ENCODE results near the gene DLL3.
"Not testable (repeated sequence)": the region's sequence is repeated elsewhere in the genome, so short reads cannot be mapped to it uniquely, and the experiment has no call there.

DLL3 gene

GRCh38 chr19:39498798-39499642, at the start of gene DLL3:
Gene DLL3 (plus strand): TSS chr19:39498947. CDS start chr19:39498975, 28 bp downstream.
- ATAC-seq: peak; percentile 23; the same call in 2 of the 3 replicates
- no peak for TF ChIP-seq PATZ1 (CRISPR knock-in tag; IDR thresholded peaks at IDR 0.05; ENCODE audit: borderline replicate concordance)
- TF ChIP-seq GLIS3 (CRISPR knock-in tag; IDR thresholded peaks at IDR 0.05): no peak
- TF ChIP-seq POU6F1 (CRISPR knock-in tag; IDR thresholded peaks at IDR 0.05; ENCODE audit: borderline replicate concordance, low read depth): no peak
- no peak for TF ChIP-seq CREB5 (CRISPR knock-in tag; IDR thresholded peaks at IDR 0.05; ENCODE audit: low read depth)
- no peak for TF ChIP-seq TOX (CRISPR knock-in tag; IDR thresholded peaks at IDR 0.05; ENCODE audit: borderline replicate concordance)

GRCh38 chr19:39449116-39449797, 49.5 kb upstream of the DLL3 start:
- no peak for ATAC-seq
- TF ChIP-seq ISL1 (CRISPR knock-in tag; IDR thresholded peaks at IDR 0.05): no peak
- TF ChIP-seq GLIS3 (CRISPR knock-in tag; IDR thresholded peaks at IDR 0.05): no peak
- TF ChIP-seq ESRRG (CRISPR knock-in tag; IDR thresholded peaks at IDR 0.05): no peak
- TF ChIP-seq TCF4 (CRISPR knock-in tag; IDR thresholded peaks at IDR 0.05; ENCODE audit: borderline replicate concordance): no peak
- no peak for TF ChIP-seq ZNF70 (CRISPR knock-in tag; IDR thresholded peaks at IDR 0.05)
- TF ChIP-seq ZC3H10 (CRISPR knock-in tag; IDR thresholded peaks at IDR 0.05): no peak

GRCh38 chr19:39451257-39451656, 47.5 kb upstream of the DLL3 start:
- ATAC-seq: not testable (repeated sequence)

- TF ChIP-seq ESRRG (CRISPR knock-in tag; IDR thresholded peaks at IDR 0.05): no peak
- no peak for TF ChIP-seq SNAI2 (CRISPR knock-in tag; IDR thresholded peaks at IDR 0.05)
- TF ChIP-seq TOX (CRISPR knock-in tag; IDR thresholded peaks at IDR 0.05; ENCODE audit: borderline replicate concordance): no peak
- no peak for TF ChIP-seq CSRNP3 (CRISPR knock-in tag; IDR thresholded peaks at IDR 0.05)
- TF ChIP-seq POU6F1 (CRISPR knock-in tag; IDR thresholded peaks at IDR 0.05; ENCODE audit: borderline replicate concordance, low read depth): no peak
- no peak for TF ChIP-seq CREB5 (CRISPR knock-in tag; IDR thresholded peaks at IDR 0.05; ENCODE audit: low read depth)
- no peak for TF ChIP-seq GLIS3 (CRISPR knock-in tag; IDR thresholded peaks at IDR 0.05)
- no peak for TF ChIP-seq TCF4 (CRISPR knock-in tag; IDR thresholded peaks at IDR 0.05; ENCODE audit: borderline replicate concordance)
- TF ChIP-seq ZNF565 (CRISPR knock-in tag; conservative IDR thresholded peaks at IDR 0.05; ENCODE audit: low read depth): no peak
- TF ChIP-seq ZNF70 (CRISPR knock-in tag; IDR thresholded peaks at IDR 0.05): no peak
- TF ChIP-seq TSHZ2 (CRISPR knock-in tag; IDR thresholded peaks at IDR 0.05): no peak
- TF ChIP-seq BACH2 (CRISPR knock-in tag; IDR thresholded peaks at IDR 0.05; ENCODE audit: borderline replicate concordance): no peak
- TF ChIP-seq ARNTL (CRISPR knock-in tag; IDR thresholded peaks at IDR 0.05; ENCODE audit: borderline replicate concordance, low read depth): no peak
Observed at GRCh38 chr19:39463403-39463802, 35.3 kb upstream of the DLL3 start.

More at GRCh38 chr19:39463403-39463802, 35.3 kb upstream of the DLL3 start:
- ATAC-seq: no peak
